ENCODE measurements around the gene PLXNC1. TPM values are rescaled to one million over a fixed set of nuclear protein-coding genes. Genes with fewer than 3 reads are reported as not detected.

The PLXNC1 gene
- total RNA-seq, 1 experiment from 2014 or later = 0.66 TPM

GRCh38 chr12:94133964-94134795 lies 14.2 kb upstream of the PLXNC1 start:
- peak; percentile 54 for DNase-seq (ENCODE audit: low read depth)

GRCh38 chr12:94135896-94136295 lies 12.5 kb upstream of the PLXNC1 start:
- no peak for DNase-seq (ENCODE audit: low read depth)

- no peak for DNase-seq (ENCODE audit: low read depth)
Observed at GRCh38 chr12:94139816-94140215, 8.6 kb upstream of the PLXNC1 start.

GRCh38 chr12:94140556-94140955 lies 7.8 kb upstream of the PLXNC1 start:
- DNase-seq (ENCODE audit: low read depth) = peak; percentile 31

GRCh38 chr12:94141004-94141764 lies 7.2 kb upstream of the PLXNC1 start:
- no peak for DNase-seq (ENCODE audit: low read depth)

GRCh38 chr12:94141892-94142291 lies 6.5 kb upstream of the PLXNC1 start:
- no peak for DNase-seq (ENCODE audit: low read depth)

- no peak for DNase-seq (ENCODE audit: low read depth)
Observed at GRCh38 chr12:94143438-94143837, 4.9 kb upstream of the PLXNC1 start.

GRCh38 chr12:94143951-94144350 lies 4.4 kb upstream of the PLXNC1 start:
- DNase-seq (ENCODE audit: low read depth) = no peak

- DNase-seq (ENCODE audit: low read depth) = no peak
Observed at GRCh38 chr12:94144781-94145180, 3.6 kb upstream of the PLXNC1 start.

- peak; percentile 43 for DNase-seq (ENCODE audit: low read depth)
Observed at GRCh38 chr12:94145191-94145983, 3.0 kb upstream of the PLXNC1 start.

- DNase-seq (ENCODE audit: low read depth) = no peak
Observed at GRCh38 chr12:94146166-94146936, 2.0 kb upstream of the PLXNC1 start.

- DNase-seq (ENCODE audit: low read depth) = no peak
Observed at GRCh38 chr12:94147387-94147990, 888 bp upstream of the PLXNC1 start.

- DNase-seq (ENCODE audit: low read depth) = no peak
Observed at GRCh38 chr12:94148739-94149118, 352 bp downstream of the PLXNC1 start.

GRCh38 chr12:94149119-94149780 lies 873 bp downstream of the PLXNC1 start:
- no peak for DNase-seq (ENCODE audit: low read depth)

- no peak for DNase-seq (ENCODE audit: low read depth)
Observed at GRCh38 chr12:94149781-94150239, 1.4 kb downstream of the PLXNC1 start.

GRCh38 chr12:94150240-94151121 lies 2.1 kb downstream of the PLXNC1 start:
- no peak for DNase-seq (ENCODE audit: low read depth)

- DNase-seq (ENCODE audit: low read depth) = no peak
Observed at GRCh38 chr12:94151582-94151981, 3.2 kb downstream of the PLXNC1 start.

GRCh38 chr12:94152292-94153078 lies 4.1 kb downstream of the PLXNC1 start:
- no peak for DNase-seq (ENCODE audit: low read depth)
